ENCODE measurements around the gene TRIM47. TPM values are rescaled to one million over a fixed set of nuclear protein-coding genes. Genes with fewer than 3 reads are reported as not detected.

TRIM47 gene
- polyA plus RNA-seq, 1 experiment, result 3.2 TPM

- Histone ChIP-seq H3K36me3 (ENCODE audit: control insufficient read depth, insufficient read depth, low read length) (peaks cover 20% of the 10 kb centered on the region), H3K27me3 (ENCODE audit: control insufficient read depth, insufficient read depth, low read length) (no peaks in the 10 kb centered on the region), H3K4me3 (ENCODE audit: low read depth, low read length) (no peak overlapping the region)
- ChIA-PET CTCF (interaction anchor here (1.3 to 6.8 kb wide), 4 partner anchors 9 to 72 kb away, joined by 4 to 56 read pairs (median 12); no protein-coding TSS in a partner anchor), POLR2A (no interaction called here)
- no peak for DNase-seq (ENCODE audit: low read depth)
- TF ChIP-seq, protein P1, sequence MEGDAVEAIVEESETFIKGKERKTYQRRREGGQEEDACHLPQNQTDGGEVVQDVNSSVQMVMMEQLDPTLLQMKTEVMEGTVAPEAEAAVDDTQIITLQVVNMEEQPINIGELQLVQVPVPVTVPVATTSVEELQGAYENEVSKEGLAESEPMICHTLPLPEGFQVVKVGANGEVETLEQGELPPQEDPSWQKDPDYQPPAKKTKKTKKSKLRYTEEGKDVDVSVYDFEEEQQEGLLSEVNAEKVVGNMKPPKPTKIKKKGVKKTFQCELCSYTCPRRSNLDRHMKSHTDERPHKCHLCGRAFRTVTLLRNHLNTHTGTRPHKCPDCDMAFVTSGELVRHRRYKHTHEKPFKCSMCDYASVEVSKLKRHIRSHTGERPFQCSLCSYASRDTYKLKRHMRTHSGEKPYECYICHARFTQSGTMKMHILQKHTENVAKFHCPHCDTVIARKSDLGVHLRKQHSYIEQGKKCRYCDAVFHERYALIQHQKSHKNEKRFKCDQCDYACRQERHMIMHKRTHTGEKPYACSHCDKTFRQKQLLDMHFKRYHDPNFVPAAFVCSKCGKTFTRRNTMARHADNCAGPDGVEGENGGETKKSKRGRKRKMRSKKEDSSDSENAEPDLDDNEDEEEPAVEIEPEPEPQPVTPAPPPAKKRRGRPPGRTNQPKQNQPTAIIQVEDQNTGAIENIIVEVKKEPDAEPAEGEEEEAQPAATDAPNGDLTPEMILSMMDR (IDR thresholded peaks at IDR 0.05; ENCODE audit: insufficient read depth, low read depth, low read length), result no peak
These were observed 52.5 kb downstream of the TRIM47 start for GRCh38 chr17:75825748-75826370.

DNA sequence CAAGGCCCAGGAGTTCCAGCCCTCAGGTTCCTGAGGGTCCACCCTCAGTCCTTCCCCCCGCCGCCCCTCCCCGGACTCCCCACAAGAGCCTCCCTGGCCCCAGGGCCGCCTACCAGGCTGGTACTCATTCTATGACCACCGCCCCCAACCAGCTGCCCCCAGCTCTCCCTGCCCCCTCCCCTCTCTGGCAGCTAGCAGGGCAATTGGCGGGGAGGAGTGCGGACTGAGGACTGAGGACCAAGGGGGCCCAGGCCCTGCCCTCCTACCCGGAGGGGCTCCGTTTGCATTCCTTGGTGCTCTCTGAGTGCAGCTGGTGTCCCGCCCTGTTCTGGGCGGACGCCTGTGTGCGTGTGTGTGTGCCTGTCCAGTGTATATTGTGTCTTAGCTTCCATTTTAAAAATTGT is 53.2 kb downstream of the TRIM47 start:
- TF ChIP-seq, protein P1 (IDR thresholded peaks at IDR 0.05; ENCODE audit: insufficient read depth, low read depth, low read length), result no peak
- ChIA-PET POLR2A (no interaction called here), CTCF (interaction anchor here (1.3 to 6.8 kb wide), 3 partner anchors 9 to 71 kb away, joined by 4 to 56 read pairs (median 12); no protein-coding TSS in a partner anchor)
- DNase-seq (ENCODE audit: low read depth), result no peak
- H3K4me3 ChIP-seq (ENCODE audit: low read depth, low read length), result no peak overlapping the region
- peaks cover 25% of the 10 kb centered on the region for H3K36me3 ChIP-seq (ENCODE audit: control insufficient read depth, insufficient read depth, low read length)
- H3K27me3 ChIP-seq (ENCODE audit: control insufficient read depth, insufficient read depth, low read length), result no peaks in the 10 kb centered on the region

GRCh38 chr17:75824666-75825065 is 53.7 kb downstream of the TRIM47 start:
- no peak for DNase-seq (ENCODE audit: low read depth)
- H3K36me3 ChIP-seq (ENCODE audit: control insufficient read depth, insufficient read depth, low read length), result peaks cover 30% of the 10 kb centered on the region
- H3K27me3 ChIP-seq (ENCODE audit: control insufficient read depth, insufficient read depth, low read length), result no peaks in the 10 kb centered on the region
- ChIA-PET POLR2A (no interaction called here), CTCF (interaction anchor here (1.3 to 6.8 kb wide), 2 partner anchors 8 to 41 kb away, joined by 4 to 56 read pairs; no protein-coding TSS in a partner anchor)
- TF ChIP-seq, protein P1 (IDR thresholded peaks at IDR 0.05; ENCODE audit: insufficient read depth, low read depth, low read length), result no peak
- H3K4me3 ChIP-seq (ENCODE audit: low read depth, low read length), result no peak overlapping the region

Other genes starting within 250 kb of the TRIM47 start
- 0.10 TPM in 1 of 2 replicates, not detected in the other for gene SMIM5, start 245.1 kb downstream of the TRIM47 start, polyA plus RNA-seq (2011; rRNA removed)
- gene RECQL5, start 211.4 kb downstream of the TRIM47 start, polyA plus RNA-seq (2011; rRNA removed), result 8.2 and 14.2 TPM in 2 replicates
- 65.3 and 84.8 TPM in 2 replicates for gene SAP30BP, start 211.2 kb downstream of the TRIM47 start, polyA plus RNA-seq (2011; rRNA removed)
- 2.1 and 2.3 TPM in 2 replicates for gene ITGB4, start 157.1 kb downstream of the TRIM47 start, polyA plus RNA-seq (2011; rRNA removed)
- 19.9 and 35.8 TPM in 2 replicates for gene GALK1, start 113.4 kb downstream of the TRIM47 start, polyA plus RNA-seq (2011; rRNA removed)
- 7.2 and 8.5 TPM in 2 replicates for gene UNK, start 93.8 kb downstream of the TRIM47 start, polyA plus RNA-seq (2011; rRNA removed)
- 0.28 and 0.40 TPM in 2 replicates for gene UNC13D, start 34.2 kb downstream of the TRIM47 start, polyA plus RNA-seq (2011; rRNA removed)
- 28.5 and 37.0 TPM in 2 replicates for gene WBP2, start 23.2 kb downstream of the TRIM47 start, polyA plus RNA-seq (2011; rRNA removed)
- gene TRIM65, start 18.4 kb upstream of the TRIM47 start, polyA plus RNA-seq (2011; rRNA removed), result 5.5 and 8.6 TPM in 2 replicates
- gene MRPL38, start 26.3 kb upstream of the TRIM47 start, polyA plus RNA-seq (2011; rRNA removed), result 22.7 and 60.9 TPM in 2 replicates
- gene FBF1, start 62.5 kb upstream of the TRIM47 start, polyA plus RNA-seq (2011; rRNA removed), result 3.4 and 4.8 TPM in 2 replicates
- gene ACOX1, start 100.6 kb upstream of the TRIM47 start, polyA plus RNA-seq (2011; rRNA removed), result 32.1 and 33.6 TPM in 2 replicates
- gene TEN1, start 100.7 kb upstream of the TRIM47 start, polyA plus RNA-seq (2011; rRNA removed), result 17.5 and 25.6 TPM in 2 replicates
- 3.7 and 5.6 TPM in 2 replicates for gene CDK3, start 122.3 kb upstream of the TRIM47 start, polyA plus RNA-seq (2011; rRNA removed)
- gene EVPL, start 148.7 kb upstream of the TRIM47 start, polyA plus RNA-seq (2011; rRNA removed), result not detected in 2 replicates
- gene SRP68, start 193.9 kb upstream of the TRIM47 start, polyA plus RNA-seq (2011; rRNA removed), result 62.6 and 70.8 TPM in 2 replicates
- not detected in 2 replicates for gene GALR2, start 196.2 kb upstream of the TRIM47 start, polyA plus RNA-seq (2011; rRNA removed)
- gene ZACN, start 200.6 kb upstream of the TRIM47 start, polyA plus RNA-seq (2011; rRNA removed), result 0.05 TPM in 1 of 2 replicates, not detected in the other
- 91.7 and 122 TPM in 2 replicates for gene EXOC7, start 225.2 kb upstream of the TRIM47 start, polyA plus RNA-seq (2011; rRNA removed)

Measured in BJ (cell line).